Raji (cell line): Measurements from ENCODE around the gene EXOC4.

ENCODE experiments used
- POLR2A ChIP-seq: IDR thresholded peaks from 2 replicates; pipeline ENCODE4 v1.6.1; 2011; ENCODE audit warnings: low read depth, low read length, control low read depth; ENCODE audit not compliant: insufficient read depth

The EXOC4 gene

DNA sequence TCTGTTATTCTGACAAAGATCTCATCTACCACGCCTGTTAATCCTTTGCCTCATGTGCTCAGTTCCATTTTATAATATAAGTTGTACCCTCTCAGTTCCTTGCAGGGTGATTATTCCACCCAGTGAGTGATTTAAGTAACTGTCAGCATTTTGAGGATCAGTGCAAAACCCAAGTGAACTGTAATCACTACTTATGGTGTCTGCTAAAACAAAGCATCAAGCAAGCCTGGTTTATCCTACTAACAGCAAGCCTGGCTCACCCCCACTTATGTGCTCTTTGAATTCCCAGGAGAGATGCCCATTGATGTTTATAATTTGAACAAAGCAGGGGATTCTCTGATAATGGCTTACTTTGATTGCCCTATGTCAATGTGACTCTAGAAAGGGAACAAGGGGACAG, 687.5 kb downstream of the EXOC4 start:
- TF ChIP-seq POLR2A = no peak

DNA sequence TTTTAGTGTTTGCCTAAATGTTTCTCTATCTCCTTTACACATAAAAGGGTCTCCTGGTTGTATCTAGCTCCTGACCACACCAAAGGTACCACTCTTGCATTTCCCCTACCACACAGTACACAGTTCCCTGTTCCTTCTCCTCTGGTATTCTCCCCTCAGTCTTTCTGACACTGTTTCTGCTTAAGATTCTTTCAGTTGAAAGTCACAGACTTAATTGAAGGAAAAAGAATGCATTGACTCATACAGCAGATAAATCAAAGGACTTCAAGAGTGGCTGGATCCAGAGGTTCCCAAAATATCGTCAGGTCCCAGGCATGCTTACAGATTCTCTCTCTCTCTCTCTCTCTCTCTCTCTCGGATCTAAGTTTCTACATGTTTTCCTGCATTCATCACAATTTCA, 688.6 kb downstream of the EXOC4 start:
- TF ChIP-seq POLR2A = no peak

DNA sequence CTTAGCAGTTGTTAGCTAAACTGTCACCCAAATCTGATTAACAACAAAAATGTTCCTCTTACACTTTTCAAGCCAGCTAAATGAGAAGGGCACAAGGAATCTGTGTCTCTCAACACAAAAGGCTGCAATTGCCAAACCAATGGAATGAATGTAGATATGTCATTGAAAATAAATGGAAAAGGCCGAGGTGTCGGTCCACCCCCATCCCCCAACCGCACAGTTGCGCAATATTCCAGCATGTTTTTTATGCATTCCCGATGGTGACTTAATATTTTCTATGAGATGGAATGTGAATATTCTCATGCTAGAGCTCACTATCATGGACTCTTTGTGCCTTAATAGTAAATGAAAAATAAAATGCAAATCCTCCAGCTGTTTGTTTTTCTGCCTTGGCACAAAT, 692.6 kb downstream of the EXOC4 start:
- no peak for TF ChIP-seq POLR2A

DNA sequence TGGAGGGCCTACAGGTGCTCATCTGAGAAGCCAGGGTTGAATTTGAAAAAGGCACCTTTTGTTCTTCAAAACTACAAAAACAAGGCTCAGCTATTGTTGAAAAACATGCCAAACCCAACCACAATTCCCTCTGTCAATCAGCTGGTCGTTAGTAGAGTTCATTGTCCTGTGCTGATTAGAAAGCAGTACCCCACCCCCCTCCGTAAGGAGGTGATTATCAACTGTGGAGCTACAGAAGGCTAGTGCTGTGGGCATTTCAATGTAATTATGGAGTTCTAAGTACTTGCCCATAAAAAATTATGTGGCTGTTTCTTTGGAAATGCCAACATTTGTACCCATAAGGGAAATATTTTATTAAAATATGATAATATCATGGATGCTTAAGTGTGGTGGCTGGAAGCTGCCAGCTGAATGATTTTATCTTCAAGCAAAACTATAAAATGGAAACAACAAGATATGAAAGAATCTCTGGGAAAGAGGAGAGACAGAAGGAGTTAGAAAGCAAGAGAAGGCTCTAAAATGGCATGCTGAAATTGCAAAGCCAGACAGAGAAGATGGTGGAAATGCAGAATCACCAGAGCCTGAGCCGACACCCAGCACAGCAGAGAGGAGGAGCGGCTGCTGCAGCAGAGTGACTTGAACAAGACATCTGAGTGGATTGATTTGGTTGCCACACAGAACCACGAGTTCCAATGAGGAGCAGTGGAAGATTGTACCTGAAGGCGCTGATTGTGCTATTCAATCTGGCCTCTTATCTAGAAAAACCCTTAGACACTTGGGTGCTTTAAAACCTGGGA, 694.8 kb downstream of the EXOC4 start:
- TF ChIP-seq POLR2A = no peak

DNA sequence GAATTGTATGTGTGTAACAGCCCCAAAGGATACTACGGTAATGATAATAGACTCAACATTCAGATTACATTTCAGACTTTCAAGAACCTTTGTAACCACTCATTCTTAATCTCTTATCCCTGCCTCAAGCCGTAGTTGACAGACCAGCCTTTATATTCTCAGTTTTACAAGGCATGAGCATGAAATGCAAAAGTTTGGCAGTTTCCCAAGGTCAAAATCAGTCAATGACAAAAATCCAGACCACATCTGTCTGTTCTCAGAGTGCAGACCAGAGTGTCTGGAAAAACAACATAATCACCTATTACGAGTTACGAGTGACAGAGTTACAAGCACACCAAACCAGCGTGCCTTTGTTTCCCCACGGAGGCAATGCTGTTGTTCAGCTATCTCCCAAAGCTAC, 695.7 kb downstream of the EXOC4 start:
- TF ChIP-seq POLR2A = no peak

DNA sequence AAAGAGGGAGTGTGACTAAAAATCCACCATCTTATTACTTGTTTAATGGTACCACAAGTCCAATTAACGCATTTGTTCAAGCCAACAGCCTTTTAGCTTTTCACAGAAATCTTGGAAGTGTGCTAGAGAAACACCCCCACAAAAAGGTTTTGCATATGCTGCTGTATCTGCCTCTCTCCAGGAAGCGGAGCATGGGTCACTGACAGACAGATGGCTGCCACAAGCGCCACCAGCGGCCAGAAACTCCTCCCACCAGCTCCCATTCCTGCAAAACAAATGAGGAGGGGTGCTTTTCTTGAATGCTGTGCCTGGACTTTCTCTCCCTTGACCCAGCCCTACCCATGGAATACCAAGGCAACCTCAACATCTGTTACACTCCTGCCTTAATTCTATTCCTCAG, 698.0 kb downstream of the EXOC4 start:
- TF ChIP-seq POLR2A = no peak

DNA sequence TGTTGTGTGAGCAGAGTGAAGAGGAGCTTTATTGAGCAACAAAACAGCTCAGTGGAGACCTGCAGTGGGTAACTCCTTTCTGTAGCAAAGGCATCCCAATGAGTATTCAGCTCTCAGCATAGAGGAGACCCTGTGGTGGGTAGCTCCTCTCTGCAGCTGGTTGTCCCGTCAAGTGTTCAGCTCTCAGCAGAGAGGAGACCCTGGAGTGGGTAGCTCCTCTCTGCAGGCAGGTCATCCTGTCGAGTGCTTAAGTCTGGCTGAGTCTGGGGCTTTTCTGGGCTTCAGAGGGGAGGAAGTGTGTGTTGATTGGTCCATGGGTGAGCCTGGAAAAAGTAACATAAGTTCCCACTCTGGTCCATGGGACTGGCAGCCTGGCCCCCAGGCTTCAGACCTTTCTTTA, 702.3 kb downstream of the EXOC4 start:
- no peak for TF ChIP-seq POLR2A

DNA sequence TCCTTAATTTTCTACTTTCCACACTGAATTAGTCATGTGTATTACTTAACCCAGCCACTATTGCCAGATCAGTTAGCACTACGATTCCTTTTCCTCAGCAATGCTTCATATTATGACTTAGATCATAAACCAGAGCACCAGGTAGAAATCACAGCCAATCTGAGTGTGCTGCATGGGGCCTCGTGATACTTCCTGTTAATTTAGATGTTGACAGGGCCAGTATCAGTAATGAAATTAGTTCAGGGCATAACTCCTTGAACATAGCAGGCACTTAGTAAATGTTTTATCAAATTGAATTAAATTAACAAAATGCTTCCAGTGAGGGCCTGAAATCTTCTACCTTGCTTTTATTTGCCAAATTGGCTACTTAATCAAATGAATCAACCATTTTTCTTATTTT, 705.0 kb downstream of the EXOC4 start:
- TF ChIP-seq POLR2A = no peak

DNA sequence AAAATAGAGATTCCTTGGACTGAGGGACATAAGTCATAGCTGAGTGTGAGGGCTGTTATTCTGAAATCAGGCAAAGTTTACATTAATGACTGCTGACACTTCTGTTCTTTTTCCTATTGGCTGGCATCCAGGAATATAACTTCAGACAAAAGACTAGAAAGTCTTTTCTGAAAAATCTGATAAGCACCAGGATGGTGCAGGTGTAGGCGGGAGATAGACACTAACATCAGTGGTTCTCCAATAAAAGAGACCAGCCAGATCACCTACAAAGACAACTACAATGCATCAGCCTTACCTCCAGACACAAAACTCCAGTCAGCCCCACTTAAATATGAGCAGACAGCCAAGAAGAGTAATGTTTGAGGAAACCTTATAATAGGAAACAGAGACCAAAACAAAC, 705.9 kb downstream of the EXOC4 start:
- no peak for TF ChIP-seq POLR2A

DNA sequence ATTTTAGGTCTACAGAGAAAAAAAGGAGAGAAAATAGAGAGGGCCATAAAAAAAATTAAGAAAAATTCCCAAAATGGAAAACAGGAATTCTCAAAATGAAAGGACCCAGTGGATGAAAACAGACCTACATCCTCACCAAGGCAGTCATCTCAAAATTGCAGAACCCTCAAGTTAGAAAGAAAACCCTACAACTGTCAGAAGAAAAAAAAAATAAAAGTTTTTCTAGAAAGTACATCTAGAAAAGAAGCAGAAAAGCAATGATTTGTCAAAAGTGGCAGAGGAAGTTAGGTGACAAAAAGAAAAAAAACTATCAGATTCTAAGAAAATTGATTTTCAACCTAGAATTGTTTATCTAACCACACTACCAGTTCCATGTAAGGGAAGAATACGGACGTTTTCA, 706.6 kb downstream of the EXOC4 start:
- no peak for TF ChIP-seq POLR2A

DNA sequence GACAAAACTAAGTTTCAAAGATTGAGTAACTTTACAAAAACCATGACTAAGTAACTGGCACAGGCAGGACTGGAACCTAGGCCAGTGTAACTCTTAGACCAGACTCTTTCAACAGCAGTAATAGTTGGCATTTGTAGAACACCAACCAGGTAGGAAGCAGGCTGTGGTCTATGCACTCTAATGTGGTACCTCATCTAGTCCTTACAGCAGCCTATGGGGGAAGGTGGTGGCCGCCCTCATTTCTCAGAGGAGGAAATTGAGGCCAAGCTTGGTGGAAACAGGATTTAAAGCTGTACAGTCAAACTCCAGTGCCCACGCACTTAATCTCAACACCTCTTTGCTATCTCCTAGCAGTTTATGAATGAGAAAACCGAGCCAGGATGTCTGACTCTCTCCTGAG, 708.8 kb downstream of the EXOC4 start:
- no peak for TF ChIP-seq POLR2A

DNA sequence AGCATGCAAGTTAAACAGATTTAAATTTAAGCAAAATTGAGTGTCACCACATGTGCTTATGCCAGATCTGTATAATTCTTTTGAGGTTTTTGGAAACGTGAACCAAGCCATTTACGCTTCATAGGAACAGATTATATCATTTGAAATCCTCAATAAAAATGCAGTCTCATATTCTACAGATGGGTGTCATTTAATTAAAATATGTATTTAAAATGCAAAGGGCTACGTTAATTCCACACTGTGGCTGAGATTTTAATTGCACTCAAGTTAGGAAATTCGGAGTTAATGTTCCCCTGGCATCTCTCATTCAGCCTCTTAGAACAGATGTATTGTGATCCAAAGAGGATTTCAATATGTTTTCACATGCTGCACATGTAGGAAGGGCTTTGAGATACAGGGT, 709.8 kb downstream of the EXOC4 start:
- TF ChIP-seq POLR2A = no peak

DNA sequence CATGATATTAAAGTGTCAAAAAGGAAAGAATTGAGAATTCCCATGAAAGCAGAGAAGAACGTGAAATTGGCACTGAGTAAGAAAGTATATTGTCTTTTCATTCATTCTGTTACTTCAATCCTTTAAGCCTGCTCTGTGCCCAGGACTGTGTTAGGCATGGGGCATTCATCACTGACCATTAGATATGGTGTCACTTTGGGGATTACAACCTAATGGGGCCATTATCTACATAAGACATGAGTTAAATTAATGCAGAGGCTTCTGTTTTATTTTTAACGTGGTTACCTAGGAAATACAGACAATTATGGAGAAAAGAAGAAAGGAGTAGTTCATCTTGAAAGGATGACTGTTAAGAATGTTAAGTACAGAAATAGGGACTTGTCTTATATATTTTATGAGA, 710.8 kb downstream of the EXOC4 start:
- TF ChIP-seq POLR2A = no peak

DNA sequence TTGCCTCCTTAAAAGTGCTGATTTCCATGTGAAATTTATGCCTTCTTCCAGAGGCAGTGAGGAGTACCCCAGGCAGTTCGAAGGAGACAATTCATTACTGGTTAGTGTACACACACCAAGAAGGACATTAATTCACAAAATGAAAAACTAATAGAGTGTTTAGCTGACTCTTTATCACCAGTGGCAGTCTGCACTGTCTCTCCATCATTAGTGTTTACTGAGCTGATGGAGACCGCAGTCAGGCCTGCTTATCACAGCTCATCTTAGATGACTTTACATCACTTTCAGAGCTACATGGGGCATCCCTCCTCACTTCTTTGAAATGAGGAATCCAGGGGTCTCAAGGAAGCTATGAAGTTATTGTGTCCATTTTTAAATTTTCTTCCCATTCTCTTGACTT, 718.7 kb downstream of the EXOC4 start:
- no peak for TF ChIP-seq POLR2A

DNA sequence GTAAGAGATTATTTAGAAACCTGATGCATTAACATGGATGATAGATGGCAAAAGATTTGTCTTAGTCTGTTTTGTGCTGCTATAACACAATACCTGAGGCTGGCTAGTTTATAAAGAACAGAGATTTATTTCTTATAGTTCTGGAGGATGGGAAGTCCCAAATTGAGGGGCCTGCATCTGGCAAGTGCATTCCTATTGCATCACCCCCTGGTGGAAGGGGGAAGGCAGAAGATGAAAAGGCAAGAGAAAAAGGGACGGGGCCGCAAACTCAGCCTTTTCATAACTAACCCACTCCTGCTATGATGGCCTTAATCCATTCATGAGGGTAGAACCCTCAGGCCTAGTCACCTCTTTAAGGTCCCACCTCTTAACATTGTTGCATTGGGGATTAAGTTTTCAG, 720.8 kb downstream of the EXOC4 start:
- TF ChIP-seq POLR2A = no peak

DNA sequence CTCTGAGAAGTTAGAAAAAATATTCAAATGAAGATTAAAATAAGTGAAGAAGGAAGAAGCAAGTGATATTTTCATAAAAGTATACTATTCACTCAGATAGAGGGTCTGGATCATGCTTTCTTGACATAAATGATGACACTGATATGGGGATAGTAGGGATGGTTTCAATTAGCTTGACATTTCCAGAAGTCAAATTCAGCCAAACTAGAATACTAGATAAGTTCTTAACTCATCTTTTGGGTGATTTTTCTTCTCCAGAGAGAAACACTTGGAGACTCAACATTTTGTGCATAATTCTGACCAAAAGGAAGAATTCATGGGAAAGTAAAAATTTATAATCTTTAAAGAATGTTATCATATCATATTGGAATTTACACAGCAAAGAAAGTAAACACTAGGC, 722.3 kb downstream of the EXOC4 start:
- no peak for TF ChIP-seq POLR2A

DNA sequence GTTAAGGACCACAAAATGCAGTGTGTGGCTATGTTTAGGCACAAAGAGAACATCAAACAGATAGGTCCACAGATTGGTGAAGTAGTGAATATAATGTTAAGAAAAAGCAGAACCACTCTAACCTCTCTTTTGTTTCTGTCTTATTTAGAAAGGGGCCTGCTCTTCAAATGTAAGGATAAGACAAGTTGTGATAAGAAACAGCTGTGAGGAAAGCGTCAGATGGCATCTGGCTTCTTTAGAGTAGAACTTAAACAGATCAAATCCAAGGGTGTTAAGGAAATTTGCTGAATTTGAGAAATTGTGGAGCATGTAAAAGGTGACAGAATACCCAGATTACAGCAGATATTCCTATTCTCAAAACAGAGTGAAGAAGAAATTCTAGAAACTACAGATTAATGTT, 723.3 kb downstream of the EXOC4 start:
- TF ChIP-seq POLR2A = no peak

DNA sequence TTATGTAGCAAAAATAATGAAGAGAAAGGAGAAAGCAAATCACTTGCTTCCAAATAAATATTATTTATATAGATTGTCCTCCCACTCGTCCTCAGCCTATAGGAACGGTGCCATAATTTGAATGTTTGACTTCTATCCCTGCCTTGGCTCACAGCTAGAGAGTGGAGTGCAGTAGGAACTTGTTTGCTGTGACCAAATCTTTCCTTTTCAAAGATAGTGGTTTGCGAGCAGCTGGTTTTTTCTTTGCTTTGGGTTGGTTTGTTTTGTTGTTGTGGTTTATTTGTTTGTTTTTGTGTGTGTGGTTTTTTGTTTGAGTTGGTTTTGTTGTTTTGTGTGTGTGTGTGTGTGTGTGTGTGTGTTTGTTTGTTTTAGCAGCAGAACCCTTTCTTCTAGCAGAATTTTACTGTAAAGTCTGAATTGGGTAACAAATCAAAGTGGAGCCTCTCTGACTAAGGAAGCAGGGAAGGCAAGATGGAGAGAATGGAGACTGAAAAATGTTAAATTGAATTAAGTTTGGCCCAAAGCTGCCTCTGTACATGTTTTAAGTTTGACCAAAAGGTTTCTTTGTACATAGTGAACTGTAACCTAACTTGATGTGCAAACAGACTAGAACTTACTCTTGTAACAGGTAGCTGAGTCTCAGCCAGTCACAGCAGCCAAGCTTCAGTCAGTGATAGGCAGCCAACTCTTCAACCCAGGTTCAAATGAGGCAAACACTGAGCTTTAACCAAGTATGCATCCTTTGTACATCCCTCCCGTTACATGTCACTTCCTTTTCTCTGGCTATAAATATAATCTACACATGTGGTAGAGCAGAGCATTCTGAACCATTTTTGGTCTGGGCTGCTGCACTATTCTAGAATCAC, 724.8 kb downstream of the EXOC4 start:
- no peak for TF ChIP-seq POLR2A
